GM18507 (cell line): ENCODE data around the gene PGLYRP2.
A peak's percentile ranks its signal among the peaks of the same experiment; 100 is the strongest.

Experiments used
- DNase-seq: peaks from one replicate; pipeline ENCODE4 v3.0.0; 2011; ENCODE audit warnings: low read depth; ENCODE audit not compliant: insufficient read length; ENCODE audit errors: extremely low spot score
- FAIRE-seq: peaks from 2 replicates; lab custom pipeline; 2011; peaks lifted over from hg19 to GRCh38; lab: Jason Lieb, UNC

Gene PGLYRP2

DNA sequence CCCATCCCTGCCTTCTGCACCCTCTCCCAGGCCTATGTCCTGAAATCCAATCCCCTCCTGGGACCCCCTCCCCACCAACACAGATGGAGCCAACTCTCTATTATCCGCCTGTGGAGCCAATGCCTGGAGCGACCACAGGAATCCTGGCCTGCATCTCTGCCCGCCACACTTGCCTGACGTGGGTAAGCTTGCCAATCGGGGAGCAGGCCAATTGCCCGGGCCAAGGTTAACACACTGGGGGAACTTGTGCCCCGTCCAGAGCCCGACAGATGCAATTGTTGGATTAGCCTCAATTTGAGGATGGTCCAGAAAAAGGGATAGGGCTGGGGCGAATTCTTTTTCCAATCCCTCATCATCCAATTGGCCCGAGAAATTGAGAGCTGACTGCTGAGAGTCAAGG lies 35.5 kb downstream of the PGLYRP2 start:
- no peak for FAIRE-seq
- DNase-seq = no peak

DNA sequence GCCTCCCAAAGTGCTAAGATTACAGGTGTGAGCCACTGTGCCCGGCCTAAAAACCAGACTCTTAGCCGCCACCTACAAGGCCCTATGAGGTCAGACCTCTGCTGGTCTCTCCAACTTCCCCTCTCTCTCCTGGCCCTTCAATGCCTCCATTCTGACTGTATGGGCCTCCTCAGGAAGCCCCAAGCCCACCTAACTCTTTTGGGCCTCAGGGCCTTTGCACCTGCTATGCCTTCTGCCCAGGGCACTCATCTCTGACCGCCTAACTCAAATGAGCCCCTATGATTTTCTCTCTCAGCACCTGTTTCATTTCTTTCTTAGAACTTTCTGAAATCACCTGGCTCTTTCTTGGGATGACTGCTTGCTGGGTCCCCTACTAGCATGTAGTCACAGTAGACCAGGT lies 36.0 kb downstream of the PGLYRP2 start:
- DNase-seq (no peak), FAIRE-seq (no peak)

DNA sequence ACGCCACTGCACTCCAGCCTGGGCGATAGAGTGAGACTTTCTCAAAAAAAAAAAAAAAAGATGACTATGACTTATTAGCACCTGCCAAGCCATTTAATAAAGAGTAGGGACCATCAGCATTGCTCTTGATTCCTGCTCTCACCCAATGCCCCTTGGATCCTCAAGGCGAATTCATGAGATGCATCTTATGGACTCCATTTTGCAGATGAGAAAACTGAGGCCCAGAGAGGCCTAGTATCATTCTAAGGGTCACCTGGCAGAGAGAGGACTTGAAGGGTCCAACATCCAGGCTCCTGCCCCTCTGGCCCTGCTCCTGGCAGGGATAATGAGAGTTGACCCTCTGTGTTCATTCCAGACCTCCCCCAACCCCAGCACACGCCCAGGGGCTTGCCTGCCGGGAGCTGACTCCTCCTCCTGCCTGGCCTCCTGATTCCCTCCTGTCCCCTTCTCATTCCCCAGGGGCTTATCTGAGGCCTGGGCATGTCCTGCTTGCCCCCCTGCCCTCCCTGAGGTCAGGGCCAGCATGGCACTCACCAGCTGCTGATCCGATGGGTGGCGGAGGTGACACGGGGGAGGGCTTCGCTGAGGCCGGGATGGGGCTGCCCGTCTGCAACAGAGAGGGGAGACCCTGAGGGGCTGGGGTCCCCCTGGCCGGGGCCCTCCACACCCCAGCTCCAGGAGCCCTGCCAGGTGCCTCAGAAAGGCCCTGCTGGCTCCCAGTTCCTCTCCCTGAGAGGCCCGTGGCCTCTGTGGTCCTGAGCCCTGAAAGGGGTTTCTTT lies 37.0 kb downstream of the PGLYRP2 start:
- FAIRE-seq = no peak

DNA sequence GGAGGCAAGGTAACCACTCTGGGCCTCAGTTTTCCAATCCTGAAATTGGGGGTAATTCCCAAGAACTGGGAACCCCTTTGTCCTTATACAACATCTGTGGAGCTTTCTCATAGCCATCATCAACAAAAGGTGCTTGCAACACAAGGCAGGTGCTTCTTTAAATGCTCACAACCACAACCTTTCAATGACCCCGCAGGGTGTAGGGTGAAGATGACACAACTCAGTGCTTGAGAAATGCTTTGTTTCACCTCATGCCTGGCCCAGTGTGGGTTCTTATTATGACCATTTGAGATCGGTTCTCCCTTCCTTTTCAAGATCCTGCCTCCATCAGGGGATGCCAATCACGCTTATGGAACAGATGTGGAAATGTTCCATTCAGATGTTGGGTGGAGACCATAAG lies 38.0 kb downstream of the PGLYRP2 start:
- no peak for DNase-seq
- no peak for FAIRE-seq

More for the DNA sequence above, 37.0 kb downstream of the PGLYRP2 start:
- DNase-seq = no peak

DNA sequence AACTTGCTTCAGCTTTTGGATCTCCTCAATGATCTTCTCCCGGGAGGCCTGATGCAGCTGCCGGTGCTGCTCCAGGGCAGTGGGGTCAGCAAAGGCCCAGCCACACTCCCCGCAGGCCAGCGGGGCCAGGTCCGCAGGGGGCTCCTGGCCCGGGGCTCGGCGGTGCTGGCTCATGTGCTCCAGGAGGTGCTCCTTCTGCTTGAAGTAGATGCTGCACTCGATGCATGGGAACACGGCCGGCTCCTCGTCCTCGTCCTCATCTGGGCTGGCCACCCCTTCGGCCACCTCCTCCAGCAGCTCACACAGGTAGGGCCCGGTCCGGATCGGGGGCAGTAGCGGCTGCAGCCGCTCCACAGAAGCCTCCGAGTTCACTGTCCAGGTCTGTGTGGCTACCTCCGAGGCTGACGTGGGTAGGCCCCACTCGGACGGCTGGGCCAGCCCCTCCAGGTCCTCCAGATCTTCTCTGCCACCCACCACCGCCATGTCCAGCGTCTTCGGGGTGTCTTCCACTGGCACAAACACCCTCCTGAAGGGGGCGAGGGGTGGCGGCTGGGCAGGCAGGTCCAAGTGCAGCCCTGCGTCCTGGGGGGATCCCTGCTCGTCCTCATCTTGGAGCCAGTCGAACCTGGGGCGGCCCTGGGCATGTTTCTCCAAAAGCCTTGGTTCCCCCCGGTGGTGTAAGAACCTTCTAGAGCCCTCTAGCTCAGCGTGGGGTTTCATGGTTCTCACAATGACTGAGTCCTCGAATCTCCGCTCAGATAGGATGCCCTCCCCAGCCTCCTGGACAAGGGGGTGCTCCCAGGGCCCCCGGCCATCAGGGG lies 39.3 kb downstream of the PGLYRP2 start:
- FAIRE-seq (no peak), DNase-seq (no peak)

DNA sequence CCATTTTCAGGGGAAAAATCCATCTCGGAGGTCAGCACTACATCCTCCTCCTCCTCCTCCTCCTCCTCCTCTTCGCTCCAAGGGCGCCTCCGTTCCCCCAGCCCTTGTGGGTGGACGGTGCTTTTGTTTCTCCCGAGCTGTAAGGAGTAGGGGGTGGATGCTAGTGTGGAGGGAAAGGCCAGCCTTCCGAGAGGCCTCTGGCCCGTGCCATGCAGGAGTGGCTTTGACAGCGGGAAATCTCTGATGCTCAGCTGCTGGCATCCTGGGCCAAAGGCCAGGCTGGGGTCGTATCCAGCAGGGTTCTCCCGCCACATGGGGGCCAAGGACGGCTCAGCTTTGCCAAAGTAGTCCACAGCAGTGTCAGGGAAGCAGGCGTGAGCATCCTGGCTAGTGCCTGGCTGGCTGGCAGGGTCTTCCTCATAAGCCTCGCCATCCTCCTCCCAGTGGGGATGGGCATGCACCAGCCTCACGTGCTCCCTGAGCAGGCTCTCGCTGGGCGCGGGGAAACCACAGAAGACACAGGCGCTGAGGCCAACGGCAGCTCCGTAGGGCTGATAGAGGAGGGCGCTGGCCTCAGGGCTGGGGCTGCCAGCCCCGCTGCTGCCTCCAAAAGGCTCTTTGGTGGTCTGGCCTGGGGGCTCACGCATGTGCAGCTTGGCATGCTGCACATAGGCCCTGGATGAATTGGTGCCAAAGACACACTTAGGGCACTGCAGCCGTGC lies 40.1 kb downstream of the PGLYRP2 start:
- DNase-seq (no peak), FAIRE-seq (no peak)

DNA sequence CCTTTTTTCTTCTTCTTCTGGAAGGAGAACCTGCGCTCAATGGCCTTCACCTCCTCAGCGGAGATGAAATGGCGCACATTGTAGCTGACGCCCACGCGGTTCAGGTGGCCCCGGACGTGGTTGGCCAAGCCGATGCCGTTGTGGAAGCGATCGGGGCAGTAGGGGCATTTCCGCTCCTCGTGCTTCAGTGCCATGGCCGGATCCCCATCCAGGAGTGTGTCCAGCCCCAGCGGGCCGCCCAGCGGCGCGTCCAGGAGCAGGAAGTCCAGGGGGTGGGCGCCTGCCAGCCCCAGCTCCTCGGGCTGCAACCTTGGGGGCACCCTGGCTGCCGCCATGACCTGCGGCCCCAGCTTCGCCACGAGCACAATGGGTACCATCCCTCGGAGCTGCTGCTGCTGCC lies 40.7 kb downstream of the PGLYRP2 start:
- FAIRE-seq (no peak), DNase-seq (no peak)

DNA sequence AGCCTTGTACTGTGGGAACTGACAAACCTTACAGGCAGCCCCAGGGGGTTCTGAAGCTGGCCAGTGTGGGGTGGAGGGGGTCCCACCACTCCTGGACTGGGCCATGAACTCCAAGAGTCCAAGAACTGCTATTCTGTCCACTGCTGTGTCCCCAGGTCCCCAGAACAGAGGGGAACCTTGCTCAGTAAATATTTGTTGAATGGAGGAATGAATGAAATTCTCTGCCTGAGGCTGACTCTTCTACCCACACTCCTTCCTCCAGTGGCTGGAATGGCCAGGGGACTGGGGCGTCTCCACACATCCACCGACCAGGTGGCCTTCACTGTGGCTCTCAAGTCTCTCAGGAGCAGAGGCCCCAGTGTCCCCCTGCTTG lies 41.2 kb downstream of the PGLYRP2 start:
- DNase-seq (no peak), FAIRE-seq (no peak)

DNA sequence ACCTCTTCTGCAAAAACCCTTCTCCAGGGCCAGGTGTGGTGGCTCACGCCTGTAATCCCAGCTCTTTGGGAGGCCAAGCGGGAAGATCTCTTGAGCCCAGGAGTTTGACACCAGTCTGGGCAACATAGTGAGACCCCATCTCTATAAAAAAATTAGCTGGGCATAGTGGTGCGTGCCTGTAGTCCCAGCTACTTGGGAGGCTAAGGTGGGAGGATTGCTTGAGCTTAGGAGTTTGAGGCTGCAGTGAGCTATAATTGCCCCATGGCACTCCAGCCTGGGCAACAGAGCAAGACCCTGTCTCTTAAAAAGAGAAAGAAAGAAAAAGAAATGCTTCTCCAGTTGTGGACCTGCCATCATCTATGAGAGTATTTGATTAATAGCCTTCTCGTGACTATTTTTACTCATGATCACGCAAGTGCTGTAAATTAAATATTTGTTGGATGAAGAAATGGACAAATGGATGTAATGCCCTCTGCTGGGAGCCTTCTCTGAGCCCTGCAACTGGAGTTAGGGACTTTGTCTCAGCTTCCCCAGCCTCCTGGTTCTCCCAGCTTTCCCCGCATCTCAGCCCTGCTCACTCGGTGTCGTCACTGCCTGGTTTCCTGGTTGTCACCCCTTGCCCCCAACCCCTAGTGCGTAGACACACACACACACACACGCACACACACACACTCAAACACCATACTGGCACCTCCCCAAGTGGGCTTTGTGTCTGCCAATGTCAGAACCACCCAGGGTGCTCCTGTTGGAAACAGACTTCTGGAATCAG lies 41.8 kb downstream of the PGLYRP2 start:
- FAIRE-seq (no peak), DNase-seq (no peak)

DNA sequence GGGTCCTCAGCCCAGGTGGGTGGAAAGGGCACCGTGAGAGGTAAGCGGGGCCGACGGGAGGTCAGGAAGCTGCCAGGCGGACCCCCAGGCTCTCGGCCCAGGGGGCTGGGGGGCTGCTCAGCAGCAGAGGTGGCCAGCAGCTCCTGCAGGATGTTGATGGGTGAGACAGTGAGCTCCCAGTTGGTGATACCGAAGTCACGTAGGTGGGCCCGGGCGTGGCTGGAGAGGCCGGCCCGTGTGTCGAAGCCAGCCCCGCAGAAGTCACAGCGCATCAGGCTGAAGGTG lies 42.5 kb downstream of the PGLYRP2 start:
- DNase-seq = no peak
- FAIRE-seq = no peak

DNA sequence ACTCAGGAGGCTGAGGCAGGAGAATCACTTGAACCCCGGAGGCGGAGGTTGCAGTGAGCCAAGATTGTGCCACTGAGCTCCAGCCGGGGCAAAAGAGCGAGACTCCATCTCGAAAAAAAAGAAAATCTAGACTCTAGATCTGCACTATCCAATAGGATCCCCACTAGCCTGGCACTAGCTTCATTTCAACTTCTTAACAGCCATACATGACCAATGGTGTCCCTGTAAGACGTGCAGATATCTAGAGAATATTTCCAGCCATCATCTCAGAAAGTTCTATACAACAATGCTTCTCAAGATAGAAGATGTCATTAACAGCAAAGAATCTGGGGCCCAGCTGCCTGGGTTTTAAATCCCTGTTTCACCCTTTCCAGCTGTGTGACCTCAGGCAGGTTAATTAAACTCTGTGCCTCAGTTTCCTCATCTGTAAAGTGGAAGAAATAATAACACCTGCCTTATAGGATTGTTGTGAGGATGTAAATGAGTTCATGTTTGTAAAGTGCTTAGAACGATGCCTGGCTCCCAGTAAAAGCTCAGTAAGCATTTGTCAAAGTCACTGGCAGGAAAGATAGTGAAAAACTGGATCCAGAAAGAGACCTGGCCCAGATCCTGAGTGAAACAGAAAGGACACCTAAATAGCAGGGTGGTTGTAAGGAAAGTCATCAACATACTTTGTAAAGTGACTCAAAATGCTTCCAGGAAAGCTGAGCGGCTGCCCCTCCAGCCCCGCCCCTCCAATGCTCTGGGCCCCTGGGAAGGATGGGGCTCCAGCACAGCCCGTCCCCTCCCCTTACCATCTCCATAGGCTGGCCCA lies 43.1 kb downstream of the PGLYRP2 start:
- FAIRE-seq (no peak), DNase-seq (no peak)

DNA sequence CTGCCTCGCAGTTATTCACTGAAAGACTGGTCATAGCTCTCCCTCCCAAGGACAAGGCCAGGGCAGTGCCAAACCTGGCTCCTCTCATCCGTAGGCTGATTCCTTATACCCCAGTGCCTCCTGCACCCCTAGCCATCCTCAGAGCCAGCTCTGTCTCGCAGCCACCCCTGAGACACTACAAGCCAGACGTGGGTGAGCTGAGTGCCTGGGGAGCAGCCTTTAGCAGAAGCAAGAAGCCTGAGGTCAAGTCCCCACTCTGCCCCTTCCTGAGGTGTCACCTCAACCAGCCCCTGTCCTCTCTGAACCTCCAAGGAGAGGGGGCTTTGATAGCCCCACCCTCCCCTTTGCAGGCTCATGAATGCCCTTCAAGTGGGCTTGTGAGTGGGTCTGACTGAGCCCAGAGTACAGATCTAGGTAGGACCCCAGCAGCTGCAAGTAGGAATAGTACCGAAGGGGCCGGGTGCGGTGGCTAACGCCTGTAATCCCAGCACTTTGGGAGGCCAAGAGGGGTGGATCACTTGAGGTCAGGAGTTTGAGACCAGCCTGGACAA lies 45.7 kb downstream of the PGLYRP2 start:
- FAIRE-seq = no peak

DNA sequence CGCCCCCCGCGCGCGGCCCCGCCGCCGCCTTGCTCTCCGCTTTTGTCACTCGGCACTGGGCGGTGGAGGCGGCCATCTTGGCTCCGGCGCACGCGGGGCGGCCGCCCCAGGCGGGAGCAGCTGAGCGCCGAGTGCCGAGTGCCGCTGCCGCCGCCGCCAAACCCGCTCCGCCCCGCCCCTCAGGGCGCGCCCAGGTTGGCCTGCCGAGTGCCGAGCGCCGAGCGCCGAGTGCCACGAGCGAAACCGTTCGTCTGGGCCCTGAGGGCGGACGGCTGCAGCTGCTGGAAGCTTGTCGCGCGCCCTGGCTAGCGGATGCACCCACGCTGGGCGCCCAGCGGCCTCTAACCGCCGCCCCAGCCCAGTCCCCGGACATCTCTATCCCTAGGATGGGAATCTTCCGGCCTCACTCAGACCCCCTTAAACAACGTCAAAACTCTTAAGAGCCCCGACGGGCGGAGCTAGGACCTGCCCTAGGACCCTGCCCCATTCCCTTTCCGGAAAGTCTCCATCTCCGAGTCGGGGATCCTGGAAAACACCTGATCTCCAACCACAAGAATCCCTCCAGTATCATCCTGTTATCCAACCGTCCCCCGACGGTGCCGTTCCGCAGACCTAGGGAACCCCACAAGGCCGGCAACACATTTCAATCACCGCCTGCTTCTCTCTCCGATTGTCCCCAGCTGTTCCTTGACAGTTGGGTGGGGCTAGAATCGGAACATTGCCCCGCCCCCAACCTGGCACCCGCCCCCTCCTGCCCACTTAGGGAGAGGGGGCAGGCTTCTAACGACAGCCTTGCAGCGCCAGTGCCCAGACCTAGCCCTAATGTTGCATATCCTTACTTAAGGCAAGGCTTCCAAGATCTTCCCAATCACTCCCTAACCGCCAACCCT lies 46.4 kb downstream of the PGLYRP2 start:
- peak; percentile 98 for DNase-seq
- peak; percentile 90 for FAIRE-seq

More for the DNA sequence above, 45.7 kb downstream of the PGLYRP2 start:
- no peak for DNase-seq

DNA sequence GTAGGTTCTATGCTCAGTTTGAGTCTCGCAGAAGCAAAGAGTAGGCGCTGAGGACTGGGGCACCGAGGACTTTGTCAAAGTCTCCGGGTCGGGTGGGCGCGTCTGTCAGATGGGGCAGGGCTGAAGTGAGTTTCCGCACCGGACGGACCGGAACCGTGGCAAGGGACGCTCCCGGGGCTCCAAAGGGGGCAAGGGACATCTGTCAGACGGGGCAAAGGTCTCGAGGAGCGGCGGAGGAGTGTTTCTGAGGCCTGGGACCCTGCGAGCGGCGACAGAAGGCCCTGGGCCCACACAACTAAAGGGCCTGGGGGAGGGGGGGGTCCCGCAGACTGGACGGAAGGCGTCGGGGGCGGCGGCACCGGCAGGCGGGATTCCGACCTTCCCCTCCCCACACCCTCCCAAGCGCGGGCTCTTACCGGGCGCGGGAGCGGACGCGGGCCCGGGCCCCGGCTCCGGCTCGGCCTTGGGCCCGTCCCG lies 47.2 kb downstream of the PGLYRP2 start:
- DNase-seq (no peak), FAIRE-seq (peak; percentile 36)

DNA sequence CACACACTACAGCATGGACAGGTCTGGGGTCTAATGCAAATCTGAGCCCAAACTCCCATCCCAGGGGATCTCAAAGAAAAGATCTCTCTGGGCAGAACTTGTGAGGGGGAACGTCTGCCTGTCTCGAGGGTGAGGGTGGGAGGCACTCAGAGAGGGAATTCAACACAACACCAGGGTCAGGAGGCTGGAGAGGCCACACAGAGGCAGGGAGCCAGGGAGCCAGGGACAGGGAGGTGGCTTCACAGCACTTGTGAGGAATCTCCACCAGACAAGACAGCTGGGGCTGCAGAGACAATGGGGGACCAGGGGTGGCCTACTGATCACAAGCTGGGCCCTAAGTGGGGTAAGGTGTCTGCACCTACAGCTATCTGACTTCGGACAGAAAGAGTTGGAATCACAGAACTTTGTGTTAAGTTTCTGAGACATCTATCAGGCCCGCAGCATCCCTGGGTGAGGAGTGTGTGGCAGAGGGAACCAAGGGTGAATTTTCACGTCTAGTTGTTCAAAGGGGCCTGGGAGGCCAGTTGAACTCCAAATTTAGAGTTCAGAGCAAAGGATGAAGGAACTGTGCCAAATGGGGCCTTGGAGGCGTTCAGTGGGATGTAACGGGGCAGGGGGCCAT lies 47.8 kb downstream of the PGLYRP2 start:
- peak; percentile 47 for FAIRE-seq
- DNase-seq = no peak

DNA sequence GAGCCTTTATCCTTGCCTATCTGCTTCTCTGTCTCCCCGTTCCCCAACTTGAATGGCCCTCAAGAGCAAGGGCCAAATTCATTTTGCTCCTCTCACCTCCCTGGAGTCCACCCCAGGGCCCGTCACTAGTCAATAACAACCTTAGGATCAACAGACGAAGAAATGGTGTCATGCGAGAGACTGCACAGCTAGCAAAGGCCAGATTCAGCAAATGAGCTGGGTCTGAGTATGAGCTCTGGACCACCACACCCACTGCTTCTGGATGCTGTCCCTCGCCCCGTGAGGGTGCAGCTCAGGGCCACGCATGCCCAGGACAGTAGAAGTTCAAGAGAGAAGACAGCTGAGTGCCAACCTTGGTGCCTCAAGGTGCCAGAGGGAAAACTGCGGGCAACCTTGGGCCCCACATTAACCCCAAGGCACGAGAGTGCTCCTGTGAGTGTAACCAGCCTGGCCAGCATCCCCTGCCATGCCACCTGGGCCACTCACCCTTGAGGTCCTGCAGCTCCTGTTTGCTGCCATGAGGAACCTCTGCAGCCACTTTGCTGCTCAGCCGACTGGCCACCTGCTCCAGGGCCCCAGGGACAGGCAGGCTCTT lies 48.7 kb downstream of the PGLYRP2 start:
- FAIRE-seq (no peak), DNase-seq (no peak)
